Measurements from ENCODE around the gene FEN1.

FEN1 gene

DNA sequence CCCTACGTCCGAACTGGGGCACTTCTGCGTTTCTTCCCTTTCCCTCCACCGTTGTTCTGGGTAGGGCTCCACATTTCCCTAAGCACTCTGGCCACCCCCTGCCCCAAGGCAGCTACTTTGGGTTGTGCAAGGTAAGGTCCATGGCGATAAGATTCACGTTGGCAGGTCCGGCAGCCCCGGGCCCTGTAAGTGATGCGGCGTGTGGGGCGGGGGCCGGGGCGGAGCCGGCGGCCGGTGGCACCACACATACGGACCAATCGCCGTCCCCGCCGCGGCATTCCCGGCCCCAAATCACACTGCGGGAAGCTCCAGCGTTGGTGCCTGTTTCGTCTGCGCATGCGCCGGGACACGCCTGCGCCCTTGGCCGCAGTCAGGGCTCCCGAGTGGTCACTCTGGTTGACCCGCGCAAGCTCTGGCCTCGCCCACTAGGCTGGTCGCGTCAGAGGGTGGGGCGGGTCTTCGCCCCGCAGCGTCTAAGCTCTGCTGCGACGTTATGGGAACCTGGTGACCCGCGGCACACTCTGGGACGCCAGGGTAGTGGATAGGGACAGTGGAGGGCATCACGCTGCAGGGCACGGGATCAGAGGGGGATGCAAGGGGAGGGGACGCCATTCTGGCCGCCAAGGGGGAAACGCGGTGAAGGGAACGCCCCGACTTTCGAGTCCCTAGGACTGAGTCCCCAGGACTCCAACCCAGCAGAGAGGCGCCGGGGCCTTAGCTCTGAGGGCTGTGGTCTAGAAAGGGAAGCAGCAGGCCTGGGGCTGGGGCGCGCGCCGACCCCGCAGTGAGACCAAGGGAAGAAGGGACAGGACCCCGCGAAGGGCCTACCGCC lies 22.5 kb downstream of the FEN1 start:
- peak; percentile 96 for DNase-seq (ENCODE audit: extremely low spot score)
- TF ChIP-seq CTCF (IDR thresholded peaks at IDR 0.05; ENCODE audit: control extremely low read depth, extremely low read depth, low read depth, missing control alignments) = no peak
- POLR2A ChIA-PET = interaction anchor here (0.8 to 2.3 kb wide), 8 partner anchors 11 to 151 kb away, joined by 3 to 16 read pairs (median 6); partner anchors contain the start of genes FADS2, FEN1, FTH1 and TMEM258
- CTCF ChIA-PET = interaction anchor here (1.0 to 8.8 kb wide), 23 partner anchors 9 to 293 kb away, joined by 3 to 103 read pairs (median 6); partner anchors contain the start of genes FADS2, FADS3 and FEN1

- CTCF ChIA-PET = interaction anchor here (1.0 to 8.8 kb wide), 23 partner anchors 8 to 292 kb away, joined by 3 to 103 read pairs (median 6); partner anchors contain the start of genes FADS2, FADS3 and FEN1
- TF ChIP-seq CTCF (IDR thresholded peaks at IDR 0.05; ENCODE audit: control extremely low read depth, extremely low read depth, low read depth, missing control alignments) = no peak
- POLR2A ChIA-PET = interaction anchor here (1.1 to 2.3 kb wide), 5 partner anchors 12 to 151 kb away, joined by 5 to 16 read pairs (median 7); partner anchors contain the start of gene FTH1
- peak; percentile 58 for DNase-seq (ENCODE audit: extremely low spot score)
These were observed 23.4 kb downstream of the FEN1 start for GRCh38 chr11:61815790-61816735.

DNA sequence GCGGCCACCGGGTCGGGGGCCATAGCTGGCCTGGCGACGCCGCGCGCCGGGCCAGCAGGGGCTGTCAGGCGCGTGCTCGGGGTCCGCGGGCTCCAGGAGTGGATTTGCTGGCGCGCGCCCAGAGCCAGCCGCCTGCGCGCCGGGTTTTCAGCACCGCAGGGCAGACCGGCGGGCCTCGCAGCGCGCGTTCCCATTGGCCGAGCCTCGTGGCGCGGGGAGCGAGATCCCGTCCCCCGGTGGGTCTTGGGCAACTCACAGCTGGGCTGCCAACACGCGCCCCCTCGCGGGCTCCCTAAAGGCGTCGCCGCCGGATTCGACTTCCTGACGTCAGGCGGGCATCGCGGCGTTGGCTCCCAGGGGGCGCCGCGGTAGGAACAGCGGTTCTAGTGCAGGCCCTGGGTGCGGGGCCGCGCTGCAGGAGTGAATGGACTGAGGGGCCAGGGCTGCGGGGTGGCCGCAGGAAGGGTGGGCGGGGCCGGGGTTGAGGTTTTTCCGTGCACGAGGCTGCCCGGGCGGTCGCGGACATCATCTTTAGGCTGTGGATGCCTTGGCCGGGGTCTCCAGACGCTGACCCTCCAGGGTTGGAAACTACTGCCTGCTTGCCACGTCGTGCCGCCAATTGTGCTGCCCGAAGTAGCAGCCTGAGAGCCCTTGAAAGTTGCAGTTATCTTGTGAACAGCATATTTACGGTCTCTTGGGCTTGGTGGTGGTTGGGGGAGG lies 24.2 kb downstream of the FEN1 start, which contains the start of gene FADS1:
TSS of gene FADS1 (minus strand) at position 268 of the 720 bp plus-strand sequence. CDS start at position 194, 74 bp downstream.
- TF ChIP-seq CTCF (IDR thresholded peaks at IDR 0.05; ENCODE audit: control extremely low read depth, extremely low read depth, low read depth, missing control alignments) = peak; percentile 64
- POLR2A ChIA-PET = no interaction called here

GRCh38 chr11:61817471-61818202 lies 24.9 kb downstream of the FEN1 start:
- DNase-seq (ENCODE audit: extremely low spot score) = no peak
- no peak for TF ChIP-seq CTCF (IDR thresholded peaks at IDR 0.05; ENCODE audit: control extremely low read depth, extremely low read depth, low read depth, missing control alignments)
- ChIA-PET CTCF (interaction anchor here (0.8 to 8.8 kb wide), 12 partner anchors 11 to 290 kb away, joined by 3 to 103 read pairs (median 4); partner anchors contain the start of genes BEST1 and FADS2), POLR2A (no interaction called here)

More for the DNA sequence above, 24.2 kb downstream of the FEN1 start, which contains the start of gene FADS1:
- CTCF ChIA-PET = interaction anchor here (0.8 to 8.8 kb wide), 11 partner anchors 10 to 291 kb away, joined by 3 to 103 read pairs (median 5); partner anchors contain the start of gene FADS2
- peak; percentile 85 for DNase-seq (ENCODE audit: extremely low spot score)

DNA sequence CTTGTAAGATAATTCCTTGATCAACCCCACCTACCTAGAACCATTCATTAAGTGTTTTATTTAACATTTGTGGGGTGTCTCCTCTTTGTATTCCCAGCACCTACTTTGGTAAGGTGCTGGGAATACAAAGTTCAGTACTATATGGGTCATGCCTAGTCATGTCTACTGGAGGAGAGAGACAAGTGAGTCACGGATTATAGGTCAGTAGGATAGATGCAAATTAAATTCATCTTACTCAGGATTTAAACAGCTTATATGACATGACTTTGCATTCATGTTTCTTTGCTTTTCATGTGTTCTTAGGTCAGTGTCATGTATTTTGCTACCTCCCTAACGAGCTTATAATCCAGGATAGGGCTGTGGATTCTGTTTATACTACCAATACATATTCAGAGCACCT lies 27.5 kb downstream of the FEN1 start:
- POLR2A ChIA-PET = no interaction called here

More for the DNA sequence above, 27.5 kb downstream of the FEN1 start:
- CTCF ChIA-PET = interaction anchor here (1.1 to 4.8 kb wide), 5 partner anchors 8 to 78 kb away, joined by 3 to 52 read pairs (median 9); partner anchors contain the start of gene FADS2
- DNase-seq (ENCODE audit: extremely low spot score) = no peak
- no peak for TF ChIP-seq CTCF (IDR thresholded peaks at IDR 0.05; ENCODE audit: control extremely low read depth, extremely low read depth, low read depth, missing control alignments)

Measured in GM10248 (cell line).